ENCODE measurements around the gene PKNOX2.

- TF ChIP-seq CTCF (IDR thresholded peaks at IDR 0.05; ENCODE audit: low read depth, low read length, poor library complexity, severe bottlenecking) (no peak), EZH2phosphoT487 (IDR thresholded peaks at IDR 0.05; ENCODE audit: borderline replicate concordance, low read length) (no peak)
Measured at GRCh38 chr11:125179895-125180294, 15.3 kb downstream of the PKNOX2 start.

Measured in DOHH2 (cell line).